Adrenal gland (tissue), 5 donors: ENCODE measurements around the gene WDR5B.

Experiments used
- POLR2A ChIP-seq, 2 donors: fragments of 450-650 bp; IDR thresholded peaks; one replicate each; pipeline ENCODE4 v1.6.1; 2017; ENCODE audit warnings: antibody characterized with exemption in 2 of 2, mild to moderate bottlenecking in 2 of 2, moderate library complexity in 1 of 2
- TF ChIP-seq, protein P1 (sequence below), 6 experiments: fragments of 450-650 bp in 4 of 6; fragments of 200-600 bp in 2 of 6; sonication (generic) in 1 of 6; IDR thresholded peaks; 1 replicate in 5 of 6; 2 replicates in 1 of 6; pipeline versions ENCODE4 v1.5.1 to v1.8.0; 2016 to 2021; ENCODE audit warnings: antibody characterized with exemption in 6 of 6, mild to moderate bottlenecking in 2 of 6, moderate library complexity in 1 of 6
- donor health status: DM: no; HTN: no; CAD: no.

DNA sequence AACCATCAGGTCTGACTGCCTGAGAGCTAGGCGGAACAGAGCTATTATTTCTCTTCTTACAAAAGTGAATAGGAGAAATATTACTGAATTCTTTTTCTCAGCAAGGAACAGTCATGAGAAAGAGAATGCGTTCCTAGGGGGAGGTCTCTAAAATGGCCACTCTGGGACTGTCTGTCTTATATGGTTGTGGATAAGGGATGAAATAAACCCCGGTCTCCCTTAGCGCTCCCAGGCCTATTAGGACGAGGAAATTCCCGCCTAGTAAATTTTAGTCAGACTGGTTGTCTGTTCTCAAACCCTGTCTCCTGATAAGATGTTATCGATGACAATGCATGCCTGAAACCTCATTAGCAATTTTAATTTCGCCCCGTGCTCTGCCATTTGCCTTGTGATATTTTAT lies 20.1 kb upstream of the WDR5B start:
- TF ChIP-seq, protein P1, sequence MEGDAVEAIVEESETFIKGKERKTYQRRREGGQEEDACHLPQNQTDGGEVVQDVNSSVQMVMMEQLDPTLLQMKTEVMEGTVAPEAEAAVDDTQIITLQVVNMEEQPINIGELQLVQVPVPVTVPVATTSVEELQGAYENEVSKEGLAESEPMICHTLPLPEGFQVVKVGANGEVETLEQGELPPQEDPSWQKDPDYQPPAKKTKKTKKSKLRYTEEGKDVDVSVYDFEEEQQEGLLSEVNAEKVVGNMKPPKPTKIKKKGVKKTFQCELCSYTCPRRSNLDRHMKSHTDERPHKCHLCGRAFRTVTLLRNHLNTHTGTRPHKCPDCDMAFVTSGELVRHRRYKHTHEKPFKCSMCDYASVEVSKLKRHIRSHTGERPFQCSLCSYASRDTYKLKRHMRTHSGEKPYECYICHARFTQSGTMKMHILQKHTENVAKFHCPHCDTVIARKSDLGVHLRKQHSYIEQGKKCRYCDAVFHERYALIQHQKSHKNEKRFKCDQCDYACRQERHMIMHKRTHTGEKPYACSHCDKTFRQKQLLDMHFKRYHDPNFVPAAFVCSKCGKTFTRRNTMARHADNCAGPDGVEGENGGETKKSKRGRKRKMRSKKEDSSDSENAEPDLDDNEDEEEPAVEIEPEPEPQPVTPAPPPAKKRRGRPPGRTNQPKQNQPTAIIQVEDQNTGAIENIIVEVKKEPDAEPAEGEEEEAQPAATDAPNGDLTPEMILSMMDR (IDR thresholded peaks at IDR 0.05) = no peak
- no peak for TF ChIP-seq POLR2A (IDR thresholded peaks at IDR 0.05)
